ENCODE data around the gene GALNT3. TPM values are rescaled to one million over a fixed set of nuclear protein-coding genes. Genes with fewer than 3 reads are reported as not detected.
A peak's percentile ranks its signal among the peaks of the same experiment; 100 is the strongest.

GALNT3 gene
- 0.18 TPM for polyA plus RNA-seq (2013, experiment 1 of 2)
- polyA plus RNA-seq (2013, experiment 2 of 2): 0.25 TPM

GRCh38 chr2:165793779-165794535 is at the start of gene GALNT3:
Gene GALNT3, minus strand, starts transcription at chr2:165794247. Its CDS starts 23,547 bp downstream, at chr2:165770700.
- H3K27ac ChIP-seq (ENCODE audit: low read depth, low read length, severe bottlenecking): no peak within 1 kb of the TSS
- 4 to 11% methylated on average over 28 to 53 of the region's 70 CpGs for WGBS, 2 experiments (ENCODE audit: insufficient coverage in 2 of 2)
- H3K4me1 ChIP-seq (ENCODE audit: control insufficient read depth, insufficient read depth, low read length, poor library complexity, severe bottlenecking): no peaks in the 10 kb centered on the region
- peak within 1 kb of the TSS; percentile 38 for H3K4me3 ChIP-seq (ENCODE audit: extremely low read depth, insufficient read depth, low read length, poor library complexity, severe bottlenecking)
- H3K36me3 ChIP-seq (ENCODE audit: control insufficient read depth, insufficient read depth, low read length): no peaks in the 10 kb centered on the region
- H3K9me3 ChIP-seq (ENCODE audit: control insufficient read depth, low read length): no peaks in the 10 kb centered on the region

- Histone ChIP-seq H3K9me3 (ENCODE audit: control insufficient read depth, low read length) (no peaks in the 10 kb centered on the region), H3K27ac (ENCODE audit: low read depth, low read length, severe bottlenecking) (no peak overlapping the region), H3K4me3 (ENCODE audit: extremely low read depth, insufficient read depth, low read length, poor library complexity, severe bottlenecking) (no peak overlapping the region), H3K4me1 (ENCODE audit: control insufficient read depth, insufficient read depth, low read length, poor library complexity, severe bottlenecking) (peaks cover 4% of the 10 kb centered on the region), H3K36me3 (ENCODE audit: control insufficient read depth, insufficient read depth, low read length) (no peaks in the 10 kb centered on the region)
- 100% methylated on average over 1 of the region's 1 CpG for WGBS, 2 experiments (ENCODE audit: insufficient coverage in 2 of 2)
These were observed 49.3 kb upstream of the GALNT3 start for GRCh38 chr2:165843351-165843750.

GRCh38 chr2:165840333-165840958 is 46.4 kb upstream of the GALNT3 start:
- H3K27ac ChIP-seq (ENCODE audit: low read depth, low read length, severe bottlenecking): no peak overlapping the region
- H3K9me3 ChIP-seq (ENCODE audit: control insufficient read depth, low read length): no peaks in the 10 kb centered on the region
- no peaks in the 10 kb centered on the region for H3K36me3 ChIP-seq (ENCODE audit: control insufficient read depth, insufficient read depth, low read length)
- H3K4me1 ChIP-seq (ENCODE audit: control insufficient read depth, insufficient read depth, low read length, poor library complexity, severe bottlenecking): peaks cover 4% of the 10 kb centered on the region
- H3K4me3 ChIP-seq (ENCODE audit: extremely low read depth, insufficient read depth, low read length, poor library complexity, severe bottlenecking): no peak overlapping the region

GRCh38 chr2:165839610-165840009 is 45.6 kb upstream of the GALNT3 start:
- 100% methylated on average over 1 to 2 of the region's 2 CpGs for WGBS, 2 experiments (ENCODE audit: insufficient coverage in 2 of 2)
- no peak overlapping the region for H3K27ac ChIP-seq (ENCODE audit: low read depth, low read length, severe bottlenecking)
- H3K4me1 ChIP-seq (ENCODE audit: control insufficient read depth, insufficient read depth, low read length, poor library complexity, severe bottlenecking): peaks cover 4% of the 10 kb centered on the region
- H3K4me3 ChIP-seq (ENCODE audit: extremely low read depth, insufficient read depth, low read length, poor library complexity, severe bottlenecking): no peak overlapping the region
- no peaks in the 10 kb centered on the region for H3K9me3 ChIP-seq (ENCODE audit: control insufficient read depth, low read length)
- H3K36me3 ChIP-seq (ENCODE audit: control insufficient read depth, insufficient read depth, low read length): no peaks in the 10 kb centered on the region

GRCh38 chr2:165837122-165837521 is 43.1 kb upstream of the GALNT3 start:
- Histone ChIP-seq H3K4me3 (ENCODE audit: extremely low read depth, insufficient read depth, low read length, poor library complexity, severe bottlenecking) (no peak overlapping the region), H3K27ac (ENCODE audit: low read depth, low read length, severe bottlenecking) (no peak overlapping the region), H3K4me1 (ENCODE audit: control insufficient read depth, insufficient read depth, low read length, poor library complexity, severe bottlenecking) (peaks cover 6% of the 10 kb centered on the region), H3K9me3 (ENCODE audit: control insufficient read depth, low read length) (no peaks in the 10 kb centered on the region), H3K36me3 (ENCODE audit: control insufficient read depth, insufficient read depth, low read length) (no peaks in the 10 kb centered on the region)
- WGBS, 2 experiments (ENCODE audit: insufficient coverage in 2 of 2): 20 to 69% methylated on average over 1 to 2 of the region's 3 CpGs

GRCh38 chr2:165835363-165835762 is 41.3 kb upstream of the GALNT3 start:
- H3K4me1 ChIP-seq (ENCODE audit: control insufficient read depth, insufficient read depth, low read length, poor library complexity, severe bottlenecking): peaks cover 6% of the 10 kb centered on the region
- WGBS, 2 experiments (ENCODE audit: insufficient coverage in 2 of 2): 90 to 100% methylated on average over 1 to 2 of the region's 2 CpGs
- no peak overlapping the region for H3K27ac ChIP-seq (ENCODE audit: low read depth, low read length, severe bottlenecking)
- H3K36me3 ChIP-seq (ENCODE audit: control insufficient read depth, insufficient read depth, low read length): no peaks in the 10 kb centered on the region
- no peak overlapping the region for H3K4me3 ChIP-seq (ENCODE audit: extremely low read depth, insufficient read depth, low read length, poor library complexity, severe bottlenecking)
- no peaks in the 10 kb centered on the region for H3K9me3 ChIP-seq (ENCODE audit: control insufficient read depth, low read length)

- WGBS, 2 experiments (ENCODE audit: insufficient coverage in 2 of 2): 91 to 97% methylated on average over 1 to 4 of the region's 4 CpGs
- H3K9me3 ChIP-seq (ENCODE audit: control insufficient read depth, low read length): no peaks in the 10 kb centered on the region
- H3K27ac ChIP-seq (ENCODE audit: low read depth, low read length, severe bottlenecking): no peak overlapping the region
- H3K36me3 ChIP-seq (ENCODE audit: control insufficient read depth, insufficient read depth, low read length): no peaks in the 10 kb centered on the region
- H3K4me3 ChIP-seq (ENCODE audit: extremely low read depth, insufficient read depth, low read length, poor library complexity, severe bottlenecking): no peak overlapping the region
- H3K4me1 ChIP-seq (ENCODE audit: control insufficient read depth, insufficient read depth, low read length, poor library complexity, severe bottlenecking): peaks cover 6% of the 10 kb centered on the region
These were observed 39.1 kb upstream of the GALNT3 start for GRCh38 chr2:165833156-165833555.

- WGBS, 2 experiments (ENCODE audit: insufficient coverage in 2 of 2): 80 to 100% methylated on average over 1 of the region's 1 CpG
- Histone ChIP-seq H3K4me3 (ENCODE audit: extremely low read depth, insufficient read depth, low read length, poor library complexity, severe bottlenecking) (no peak overlapping the region), H3K36me3 (ENCODE audit: control insufficient read depth, insufficient read depth, low read length) (no peaks in the 10 kb centered on the region), H3K27ac (ENCODE audit: low read depth, low read length, severe bottlenecking) (no peak overlapping the region), H3K9me3 (ENCODE audit: control insufficient read depth, low read length) (no peaks in the 10 kb centered on the region), H3K4me1 (ENCODE audit: control insufficient read depth, insufficient read depth, low read length, poor library complexity, severe bottlenecking) (peaks cover 5% of the 10 kb centered on the region)
These were observed 33.9 kb upstream of the GALNT3 start for GRCh38 chr2:165827921-165828276.

GRCh38 chr2:165827016-165827920 is 33.2 kb upstream of the GALNT3 start:
- WGBS, 2 experiments (ENCODE audit: insufficient coverage in 2 of 2): 88% methylated on average over 3 of the region's 3 CpGs; no CpG with 5 or more reads in 1 of the 2 experiments
- H3K4me3 ChIP-seq (ENCODE audit: extremely low read depth, insufficient read depth, low read length, poor library complexity, severe bottlenecking): no peak overlapping the region
- H3K4me1 ChIP-seq (ENCODE audit: control insufficient read depth, insufficient read depth, low read length, poor library complexity, severe bottlenecking): no peaks in the 10 kb centered on the region
- no peaks in the 10 kb centered on the region for H3K9me3 ChIP-seq (ENCODE audit: control insufficient read depth, low read length)
- no peak overlapping the region for H3K27ac ChIP-seq (ENCODE audit: low read depth, low read length, severe bottlenecking)
- H3K36me3 ChIP-seq (ENCODE audit: control insufficient read depth, insufficient read depth, low read length): no peaks in the 10 kb centered on the region

GRCh38 chr2:165825041-165825440 is 31.0 kb upstream of the GALNT3 start:
- WGBS, 2 experiments (ENCODE audit: insufficient coverage in 2 of 2): 79 to 100% methylated on average over 2 of the region's 2 CpGs
- Histone ChIP-seq H3K27ac (ENCODE audit: low read depth, low read length, severe bottlenecking) (no peak overlapping the region), H3K9me3 (ENCODE audit: control insufficient read depth, low read length) (no peaks in the 10 kb centered on the region), H3K36me3 (ENCODE audit: control insufficient read depth, insufficient read depth, low read length) (no peaks in the 10 kb centered on the region), H3K4me1 (ENCODE audit: control insufficient read depth, insufficient read depth, low read length, poor library complexity, severe bottlenecking) (no peaks in the 10 kb centered on the region), H3K4me3 (ENCODE audit: extremely low read depth, insufficient read depth, low read length, poor library complexity, severe bottlenecking) (no peak overlapping the region)
